Neural progenitor cell (in vitro differentiated cells): ENCODE data around the gene GPLD1. TPM values are rescaled to one million over a fixed set of nuclear protein-coding genes. Genes with fewer than 3 reads are reported as not detected.
"Not testable (repeated sequence)": the region's sequence is repeated elsewhere in the genome, so short reads cannot be mapped to it uniquely, and the experiment has no call there.

Experiments
- DNase-seq: peaks from one replicate; pipeline ENCODE4 v3.0.0-alpha.2; 2016; ENCODE audit warnings: low spot score
- H2AFZ ChIP-seq: fragments of 200-600 bp; sonication (generic); replicated peaks from 2 replicates; pipeline ENCODE4 v1.6.1; 2016; ENCODE audit warnings: antibody characterized with exemption
- H3F3A ChIP-seq: fragments of 200-600 bp; sonication (generic); 2 replicates; pipeline ENCODE4 v1.6.1; 2016; ENCODE audit warnings: antibody characterized with exemption, low read depth
- H3K27ac ChIP-seq: fragments of 200-600 bp; sonication (generic); 2 replicates; pipeline ENCODE4 v1.5.1; 2016; ENCODE audit warnings: mild to moderate bottlenecking
- H3K27me3 ChIP-seq: fragments of 200-600 bp; sonication (generic); 2 replicates; pipeline ENCODE4 v1.6.1; 2016; ENCODE audit warnings: mild to moderate bottlenecking, moderate library complexity
- H3K36me3 ChIP-seq: fragments of 200-600 bp; sonication (generic); 2 replicates; pipeline ENCODE4 v1.5.1; 2016
- H3K4me1 ChIP-seq: fragments of 200-600 bp; sonication (generic); 2 replicates; pipeline ENCODE4 v1.6.1; 2016; ENCODE audit warnings: mixed run types
- H3K4me2 ChIP-seq: fragments of 200-600 bp; sonication (generic); 2 replicates; pipeline ENCODE4 v1.6.1; 2016
- H3K4me3 ChIP-seq: fragments of 200-600 bp; sonication (generic); 2 replicates; pipeline ENCODE4 v1.5.1; 2016
- H3K79me2 ChIP-seq: fragments of 200-600 bp; sonication (generic); 2 replicates; pipeline ENCODE4 v1.6.1; 2016; ENCODE audit warnings: low read depth
- H3K9ac ChIP-seq: fragments of 200-600 bp; sonication (generic); 2 replicates; pipeline ENCODE4 v1.6.1; 2016
- H3K9me3 ChIP-seq: fragments of 200-600 bp; sonication (generic); 2 replicates; pipeline ENCODE4 v1.5.1; 2016; ENCODE audit warnings: low read depth
- H4K20me1 ChIP-seq: fragments of 200-600 bp; sonication (generic); 2 replicates; pipeline ENCODE4 v1.6.1; 2016; ENCODE audit warnings: low read depth
- H3K27ac Mint-ChIP-seq: 3 replicates; pipeline ENCODE4 v1.8.0; 2021; ENCODE audit warnings: mixed read lengths
- H3K27me3 Mint-ChIP-seq: 2 replicates; pipeline ENCODE4 v1.8.0; 2022; ENCODE audit warnings: low read depth, mild to moderate bottlenecking, inconsistent platforms, moderate library complexity, mixed read lengths; ENCODE audit not compliant: insufficient read depth
- H3K36me3 Mint-ChIP-seq: 3 replicates; pipeline ENCODE4 v1.8.0; 2021; ENCODE audit warnings: mixed read lengths
- H3K4me1 Mint-ChIP-seq: 3 replicates; pipeline ENCODE4 v1.8.0; 2021; ENCODE audit warnings: mixed read lengths
- H3K4me3 Mint-ChIP-seq: 3 replicates; pipeline ENCODE4 v1.8.0; 2021; ENCODE audit warnings: mild to moderate bottlenecking, moderate library complexity, mixed read lengths
- H3K9me3 Mint-ChIP-seq: 3 replicates; pipeline ENCODE4 v1.8.0; 2020; ENCODE audit warnings: mixed read lengths
- EZH2 ChIP-seq: fragments of 200-600 bp; sonication (generic); IDR thresholded peaks from 2 replicates; pipeline ENCODE4 v1.6.1; 2017; ENCODE audit warnings: antibody characterized with exemption, mild to moderate bottlenecking, moderate library complexity
- EZH2phosphoT487 ChIP-seq: fragments of 200-600 bp; sonication (generic); IDR thresholded peaks from 2 replicates; pipeline ENCODE4 v1.6.1; 2017; ENCODE audit warnings: antibody characterized with exemption
- total RNA-seq: library from RNA; depleted of rRNA; stranded (reverse); fragments of >200 nt; gene quantifications from 2 replicates; pipeline ENCODE4 v1.2.3, GENCODE V29; 2015; ENCODE audit warnings: low replicate concordance
- TF ChIP-seq, protein P1 (sequence below): fragments of 200-600 bp; sonication (generic); IDR thresholded peaks from 2 replicates; pipeline ENCODE4 v1.5.1; 2017; ENCODE audit warnings: antibody characterized with exemption, mild to moderate bottlenecking

The GPLD1 gene
- total RNA-seq, 1 donor from 2014 or later = 8.3 TPM

DNA sequence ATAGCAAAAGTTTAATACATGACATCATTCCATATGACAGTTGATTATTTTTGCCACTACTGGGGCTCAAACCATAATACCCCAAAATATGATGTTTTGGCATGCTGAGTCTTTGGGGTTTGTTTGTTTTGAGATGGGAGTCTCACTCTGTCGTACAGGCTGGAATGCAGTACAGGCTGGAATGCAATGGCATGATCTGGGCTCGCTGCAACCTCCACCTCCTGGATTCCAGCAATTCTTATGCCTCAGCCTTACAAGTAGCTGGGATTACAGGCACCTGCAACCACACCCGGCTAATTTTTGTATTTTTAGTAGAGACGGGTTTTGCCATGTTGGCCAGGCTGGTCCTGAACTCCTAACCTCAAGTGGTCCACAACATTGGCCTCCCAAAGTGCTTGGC is 87.9 kb downstream of the GPLD1 start:
- Histone ChIP-seq H3K36me3 (no peaks in the 10 kb centered on the region), H3K27ac (no peak overlapping the region), H3K4me3 (no peak overlapping the region), H4K20me1 (peaks cover 6% of the 10 kb centered on the region), H3K9ac (no peak overlapping the region), H3K4me1 (peaks cover 26% of the 10 kb centered on the region), H2AFZ (no peak overlapping the region), H3K4me2 (no peak overlapping the region), H3F3A (peaks cover 24% of the 10 kb centered on the region), H3K27me3 (peaks cover 11% of the 10 kb centered on the region), H3K9me3 (no peaks in the 10 kb centered on the region), H3K79me2 (peaks cover 30% of the 10 kb centered on the region)
- no peak overlapping the region for H3K27ac Mint-ChIP-seq
- peaks cover 14% of the 10 kb centered on the region for H3K27me3 Mint-ChIP-seq
- TF ChIP-seq, protein P1, sequence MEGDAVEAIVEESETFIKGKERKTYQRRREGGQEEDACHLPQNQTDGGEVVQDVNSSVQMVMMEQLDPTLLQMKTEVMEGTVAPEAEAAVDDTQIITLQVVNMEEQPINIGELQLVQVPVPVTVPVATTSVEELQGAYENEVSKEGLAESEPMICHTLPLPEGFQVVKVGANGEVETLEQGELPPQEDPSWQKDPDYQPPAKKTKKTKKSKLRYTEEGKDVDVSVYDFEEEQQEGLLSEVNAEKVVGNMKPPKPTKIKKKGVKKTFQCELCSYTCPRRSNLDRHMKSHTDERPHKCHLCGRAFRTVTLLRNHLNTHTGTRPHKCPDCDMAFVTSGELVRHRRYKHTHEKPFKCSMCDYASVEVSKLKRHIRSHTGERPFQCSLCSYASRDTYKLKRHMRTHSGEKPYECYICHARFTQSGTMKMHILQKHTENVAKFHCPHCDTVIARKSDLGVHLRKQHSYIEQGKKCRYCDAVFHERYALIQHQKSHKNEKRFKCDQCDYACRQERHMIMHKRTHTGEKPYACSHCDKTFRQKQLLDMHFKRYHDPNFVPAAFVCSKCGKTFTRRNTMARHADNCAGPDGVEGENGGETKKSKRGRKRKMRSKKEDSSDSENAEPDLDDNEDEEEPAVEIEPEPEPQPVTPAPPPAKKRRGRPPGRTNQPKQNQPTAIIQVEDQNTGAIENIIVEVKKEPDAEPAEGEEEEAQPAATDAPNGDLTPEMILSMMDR = no peak
- TF ChIP-seq EZH2 = no peak
- no peak for TF ChIP-seq EZH2phosphoT487
- DNase-seq = no peak
- H3K9me3 Mint-ChIP-seq = peaks cover 6% of the 10 kb centered on the region
- H3K4me3 Mint-ChIP-seq = no peak overlapping the region
- H3K36me3 Mint-ChIP-seq = peaks cover 2% of the 10 kb centered on the region
- peaks cover 34% of the 10 kb centered on the region for H3K4me1 Mint-ChIP-seq

DNA sequence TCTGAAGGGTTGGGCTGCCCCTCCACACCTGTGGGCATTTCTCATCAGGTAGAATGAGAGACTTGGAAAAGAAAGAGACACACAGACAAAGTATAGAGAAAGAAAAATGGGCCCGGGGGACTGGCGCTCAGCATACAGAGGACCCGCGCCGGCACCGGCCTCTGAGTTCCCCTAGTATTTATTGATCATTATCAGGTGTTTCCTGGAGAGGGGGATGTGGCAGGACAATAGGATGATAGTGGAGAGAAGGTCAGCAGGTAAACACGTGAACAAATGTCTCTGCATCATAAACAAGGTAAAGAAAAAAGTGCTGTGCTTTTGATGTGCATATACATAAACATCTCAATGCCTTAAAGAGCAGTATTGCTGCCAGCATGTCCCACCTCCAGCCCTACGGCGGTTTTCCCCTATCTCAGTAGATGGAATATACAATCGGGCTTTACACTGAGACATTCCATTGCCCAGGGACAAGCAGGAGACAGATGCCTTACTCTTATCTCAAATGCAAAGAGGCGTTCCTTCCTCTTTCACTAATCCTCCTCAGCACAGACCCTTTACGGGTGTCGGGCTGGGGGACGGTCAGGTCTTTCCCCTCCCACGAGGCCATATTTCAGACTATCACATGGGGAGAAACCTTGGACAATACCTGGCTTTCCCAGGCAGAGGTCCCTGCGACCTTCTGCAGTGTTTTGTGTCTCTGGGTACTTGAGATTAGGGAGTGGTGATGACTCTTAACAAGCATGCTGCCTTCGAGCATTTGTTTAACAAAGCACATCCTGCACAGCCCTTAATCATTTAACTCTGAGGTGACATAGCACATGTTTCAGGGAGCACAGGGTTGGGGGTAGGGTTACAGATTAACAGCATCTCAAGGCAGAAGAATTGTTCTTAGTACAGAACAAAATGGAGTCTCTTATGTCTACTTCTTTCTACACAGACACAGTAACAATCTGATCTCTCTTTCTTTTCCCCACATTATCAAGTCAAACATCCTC is 89.0 kb downstream of the GPLD1 start:
- Mint-ChIP-seq H3K9me3 (peaks cover 10% of the 10 kb centered on the region), H3K4me1 (peaks cover 34% of the 10 kb centered on the region), H3K27me3 (peaks cover 14% of the 10 kb centered on the region), H3K4me3 (peak overlapping the region; percentile 41)
- peaks cover 11% of the 10 kb centered on the region for H3K27me3 ChIP-seq
- H3K36me3 Mint-ChIP-seq, H4K20me1 ChIP-seq, H3K9me3 ChIP-seq, H3K36me3 ChIP-seq, H3K9ac ChIP-seq, DNase-seq, H3K27ac ChIP-seq, H3K27ac Mint-ChIP-seq: not testable (repeated sequence)
- peaks cover 24% of the 10 kb centered on the region for H3F3A ChIP-seq
- peak overlapping the region; percentile 92 for H2AFZ ChIP-seq
- peaks cover 28% of the 10 kb centered on the region for H3K79me2 ChIP-seq
- peak overlapping the region; percentile 3 for H3K4me3 ChIP-seq
- peak overlapping the region; percentile 28 for H3K4me2 ChIP-seq
- peaks cover 26% of the 10 kb centered on the region for H3K4me1 ChIP-seq

DNA sequence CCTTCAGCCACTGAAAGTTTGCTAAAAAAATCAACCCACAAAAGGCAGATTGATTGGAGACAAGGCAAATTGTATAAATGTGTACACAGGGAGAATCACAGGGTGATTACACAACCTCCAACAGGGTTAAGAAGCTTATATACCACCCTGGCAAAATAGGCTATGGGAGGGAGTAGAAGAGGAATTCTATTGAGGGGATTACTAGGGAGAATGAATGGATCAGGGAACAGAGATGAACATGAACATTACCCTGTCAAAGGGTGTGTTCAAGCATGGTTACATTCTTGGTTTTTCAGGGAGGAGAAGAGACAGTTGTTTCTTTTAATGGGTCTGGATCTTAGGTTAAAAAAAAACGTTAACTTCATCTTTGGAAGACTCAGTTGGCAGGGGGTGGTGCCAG is 91.7 kb downstream of the GPLD1 start:
- Histone ChIP-seq H2AFZ (no peak overlapping the region), H3K27me3 (peaks cover 11% of the 10 kb centered on the region), H3K79me2 (peaks cover 2% of the 10 kb centered on the region), H3K9ac (no peak overlapping the region), H3K4me1 (peaks cover 18% of the 10 kb centered on the region), H3K4me3 (no peak overlapping the region), H4K20me1 (no peaks in the 10 kb centered on the region), H3K4me2 (peak overlapping the region; percentile 20), H3K9me3 (no peaks in the 10 kb centered on the region), H3K27ac (no peak overlapping the region), H3F3A (peaks cover 24% of the 10 kb centered on the region), H3K36me3 (no peaks in the 10 kb centered on the region)
- Mint-ChIP-seq H3K27me3 (peaks cover 13% of the 10 kb centered on the region), H3K36me3 (no peaks in the 10 kb centered on the region), H3K9me3 (peaks cover 10% of the 10 kb centered on the region), H3K4me3 (peak overlapping the region; percentile 26), H3K4me1 (peaks cover 21% of the 10 kb centered on the region), H3K27ac (no peak overlapping the region)
- TF ChIP-seq, protein P1 = no peak
- peak; percentile 68 for TF ChIP-seq EZH2phosphoT487
- DNase-seq = peak; percentile 56

DNA sequence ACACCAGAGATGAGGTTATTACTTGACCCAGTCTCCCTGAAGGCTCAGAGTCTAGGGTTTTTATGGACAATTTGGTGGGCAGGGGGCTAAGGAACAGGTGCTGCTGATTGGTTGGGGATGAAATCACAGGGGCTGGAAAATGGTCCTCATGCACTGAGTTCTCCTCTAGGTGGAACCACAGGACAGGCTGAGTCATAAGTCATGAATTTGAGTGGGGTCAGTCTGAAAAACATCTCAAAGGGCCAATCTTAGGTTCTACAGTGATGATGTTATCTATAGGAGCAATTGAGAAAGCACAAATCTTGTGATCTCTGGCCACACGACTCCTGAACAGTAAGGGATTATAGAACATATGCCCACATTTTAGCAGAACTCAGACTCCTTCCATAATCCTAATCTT is 92.6 kb downstream of the GPLD1 start:
- Histone ChIP-seq H3K4me3 (no peak overlapping the region), H3K9ac (no peak overlapping the region), H3K4me2 (no peak overlapping the region), H3F3A (peaks cover 21% of the 10 kb centered on the region), H3K36me3 (no peaks in the 10 kb centered on the region), H2AFZ (no peak overlapping the region), H3K27me3 (peaks cover 11% of the 10 kb centered on the region), H3K4me1 (peaks cover 18% of the 10 kb centered on the region), H4K20me1 (no peaks in the 10 kb centered on the region), H3K9me3 (no peaks in the 10 kb centered on the region), H3K27ac (no peak overlapping the region), H3K79me2 (no peaks in the 10 kb centered on the region)
- TF ChIP-seq EZH2 (no peak), EZH2phosphoT487 (no peak)
- TF ChIP-seq, protein P1 = no peak
- H3K27me3 Mint-ChIP-seq = peaks cover 12% of the 10 kb centered on the region
- H3K9me3 Mint-ChIP-seq = peaks cover 10% of the 10 kb centered on the region
- DNase-seq = no peak
- H3K4me1 Mint-ChIP-seq = peaks cover 15% of the 10 kb centered on the region
- no peak overlapping the region for H3K27ac Mint-ChIP-seq
- no peak overlapping the region for H3K4me3 Mint-ChIP-seq
- no peaks in the 10 kb centered on the region for H3K36me3 Mint-ChIP-seq
